Peyer's patch (tissue), 4 donors: Measurements from ENCODE around the gene IL10RB. TPM values are rescaled to one million over a fixed set of nuclear protein-coding genes. Genes with fewer than 3 reads are reported as not detected.

Experiments used
- DNase-seq, 3 donors: peaks; one replicate each; pipeline ENCODE4 v3.0.0-alpha.2; 2017 to 2019
- H3K27ac ChIP-seq, 4 donors: fragments of 200-600 bp; sonication (generic); one replicate each; pipeline ENCODE4 v1.5.1; 2016 to 2019
- H3K27me3 ChIP-seq, 2 donors: fragments of 200-600 bp; sonication (generic); one replicate each; pipeline ENCODE4 v1.5.1; 2019
- H3K36me3 ChIP-seq, 3 donors: fragments of 200-600 bp; sonication (generic); one replicate each; pipeline ENCODE4 v1.5.1; 2016 to 2019
- H3K4me1 ChIP-seq, 4 donors: fragments of 200-600 bp; sonication (generic); one replicate each; pipeline ENCODE4 v1.5.1; 2016 to 2019
- H3K4me3 ChIP-seq, 4 donors: fragments of 200-600 bp; sonication (generic); 1 replicate in 3 of 4; 2 replicates in 1 of 4; pipeline ENCODE4 v1.5.1; 2016 to 2019; ENCODE audit warnings: mild to moderate bottlenecking in 1 of 4
- H3K9me3 ChIP-seq, 4 donors: fragments of 200-600 bp; sonication (generic); one replicate each; pipeline ENCODE4 v1.5.1; 2016 to 2019; ENCODE audit warnings: mild to moderate bottlenecking in 1 of 4
- CTCF ChIP-seq, 6 experiments: fragments of 450-650 bp in 4 of 6; fragments of 200-600 bp in 2 of 6; sonication (generic) in 1 of 6; IDR thresholded peaks; one replicate each; pipeline ENCODE4 v1.5.1; 2017 to 2019; ENCODE audit warnings: antibody characterized with exemption in 6 of 6, mild to moderate bottlenecking in 3 of 6, moderate library complexity in 1 of 6
- POLR2A ChIP-seq, 2 donors: fragments of 450-650 bp; IDR thresholded peaks; one replicate each; pipeline ENCODE4 v1.5.1; 2017; ENCODE audit warnings: antibody characterized with exemption in 2 of 2, mild to moderate bottlenecking in 2 of 2, moderate library complexity in 2 of 2
- total RNA-seq, 4 donors: library from RNA; depleted of rRNA; stranded (reverse); fragments of >200 nt; gene quantifications; one replicate each; pipeline ENCODE4 v1.1.0, GENCODE V29; 2016

IL10RB gene
- total RNA-seq, 4 donors from 2014 or later: 6.6 to 95.6 (median 74.0) TPM

- Histone ChIP-seq H3K4me1 (peaks cover 0 to 13% (median 4%) of the 10 kb centered on the region in 4 donors), H3K9me3 (no peaks in the 10 kb centered on the region), H3K36me3 (peaks cover 0 to 40% (median 0%) of the 10 kb centered on the region in 3 donors), H3K27ac (peak overlapping the region in 2 of 4 donors; percentile 10 to 39), H3K4me3 (no peak overlapping the region), H3K27me3 (no peaks in the 10 kb centered on the region)
- TF ChIP-seq CTCF (IDR thresholded peaks at IDR 0.05): no peak
- no peak for DNase-seq
Measured at GRCh38 chr21:33244082-33244778, 21.9 kb upstream of the IL10RB start.

GRCh38 chr21:33244779-33245105, 21.4 kb upstream of the IL10RB start:
- H3K27me3 ChIP-seq: no peaks in the 10 kb centered on the region
- DNase-seq: no peak
- peak overlapping the region in 2 of 4 donors; percentile 10 to 39 for H3K27ac ChIP-seq
- peaks cover 0 to 45% (median 0%) of the 10 kb centered on the region in 3 donors for H3K36me3 ChIP-seq
- peaks cover 0 to 13% (median 2%) of the 10 kb centered on the region in 4 donors for H3K4me1 ChIP-seq
- no peaks in the 10 kb centered on the region for H3K9me3 ChIP-seq
- TF ChIP-seq CTCF (IDR thresholded peaks at IDR 0.05): no peak
- TF ChIP-seq POLR2A (IDR thresholded peaks at IDR 0.05): no peak
- H3K4me3 ChIP-seq: no peak overlapping the region

- no peak for DNase-seq
- H3K36me3 ChIP-seq: peaks cover 0 to 52% (median 0%) of the 10 kb centered on the region in 3 donors
- H3K4me1 ChIP-seq: peaks cover 0 to 13% (median 2%) of the 10 kb centered on the region in 4 donors
- H3K27ac ChIP-seq: no peak overlapping the region
- no peaks in the 10 kb centered on the region for H3K9me3 ChIP-seq
- no peak overlapping the region for H3K4me3 ChIP-seq
- TF ChIP-seq POLR2A (IDR thresholded peaks at IDR 0.05) (no peak), CTCF (IDR thresholded peaks at IDR 0.05) (no peak)
- H3K27me3 ChIP-seq: no peaks in the 10 kb centered on the region
Measured at GRCh38 chr21:33245289-33245918, 20.8 kb upstream of the IL10RB start.

- no peak overlapping the region for H3K4me3 ChIP-seq
- no peak for TF ChIP-seq CTCF (IDR thresholded peaks at IDR 0.05)
- no peak for TF ChIP-seq POLR2A (IDR thresholded peaks at IDR 0.05)
- peaks cover 0 to 13% (median 2%) of the 10 kb centered on the region in 4 donors for H3K4me1 ChIP-seq
- no peak for DNase-seq
- H3K9me3 ChIP-seq: no peaks in the 10 kb centered on the region
- peaks cover 0 to 63% (median 0%) of the 10 kb centered on the region in 3 donors for H3K36me3 ChIP-seq
- H3K27ac ChIP-seq: no peak overlapping the region
- H3K27me3 ChIP-seq: no peaks in the 10 kb centered on the region
Measured at GRCh38 chr21:33246506-33246905, 19.7 kb upstream of the IL10RB start.

GRCh38 chr21:33246963-33247362, 19.2 kb upstream of the IL10RB start:
- no peak for TF ChIP-seq POLR2A (IDR thresholded peaks at IDR 0.05)
- no peak for TF ChIP-seq CTCF (IDR thresholded peaks at IDR 0.05)
- Histone ChIP-seq H3K27me3 (no peaks in the 10 kb centered on the region), H3K36me3 (peaks cover 0 to 67% (median 0%) of the 10 kb centered on the region in 3 donors)

More at GRCh38 chr21:33246963-33247362, 19.2 kb upstream of the IL10RB start:
- Histone ChIP-seq H3K9me3 (no peaks in the 10 kb centered on the region), H3K4me1 (peaks cover 0 to 13% (median 2%) of the 10 kb centered on the region in 4 donors), H3K27ac (no peak overlapping the region), H3K4me3 (no peak overlapping the region)
- no peak for DNase-seq
